GM23338 (cell line): ENCODE results near the gene SEMA3C. TPM values are rescaled to one million over a fixed set of nuclear protein-coding genes. Genes with fewer than 3 reads are reported as not detected.

Experiments
- ATAC-seq: fragments of 200-7000 bp; cut with Tn5 transposase; 3 replicates; pipeline ENCODE4 v1.9.1; 2020
- DNase-seq: peaks from one replicate; pipeline ENCODE4 v3.0.0-alpha.2; 2015; ENCODE audit warnings: low spot score
- H2AFZ ChIP-seq: fragments of 200-600 bp; sonication (generic); 2 replicates; pipeline ENCODE4 v1.8.0; 2016; ENCODE audit warnings: antibody characterized with exemption, mild to moderate bottlenecking, moderate library complexity
- H3F3A ChIP-seq: fragments of 200-600 bp; sonication (generic); replicated peaks from 2 replicates; pipeline ENCODE4 v1.8.0; 2017; ENCODE audit warnings: antibody characterized with exemption, mixed run types, low read depth
- H3K27ac ChIP-seq: fragments of 200-600 bp; sonication (generic); 2 replicates; pipeline ENCODE4 v1.6.1; 2016; ENCODE audit warnings: low read depth
- H3K27me3 ChIP-seq: fragments of 200-600 bp; sonication (generic); 2 replicates; pipeline ENCODE4 v1.8.0; 2016; ENCODE audit warnings: mild to moderate bottlenecking, mixed run types, moderate library complexity; ENCODE audit not compliant: insufficient read depth
- H3K36me3 ChIP-seq: fragments of 200-600 bp; sonication (generic); 2 replicates; pipeline ENCODE4 v1.8.0; 2016; ENCODE audit warnings: mild to moderate bottlenecking; ENCODE audit not compliant: insufficient read depth
- H3K4me1 ChIP-seq: fragments of 200-600 bp; sonication (generic); 2 replicates; pipeline ENCODE4 v1.8.0; 2016; ENCODE audit warnings: mild to moderate bottlenecking, moderate library complexity; ENCODE audit not compliant: insufficient read depth
- H3K4me2 ChIP-seq: fragments of 200-600 bp; sonication (generic); 2 replicates; pipeline ENCODE4 v1.7.1; 2017; ENCODE audit warnings: mixed run types
- H3K4me3 ChIP-seq: fragments of 200-600 bp; sonication (generic); 2 replicates; pipeline ENCODE4 v1.6.1; 2016; ENCODE audit warnings: mixed run types
- H3K79me2 ChIP-seq: fragments of 200-600 bp; sonication (generic); replicated peaks from 2 replicates; pipeline ENCODE4 v1.8.0; 2017; ENCODE audit warnings: mild to moderate bottlenecking; ENCODE audit not compliant: insufficient read depth
- H3K9me2 ChIP-seq: fragments of 200-600 bp; sonication (generic); 2 replicates; pipeline ENCODE4 v1.8.0; 2017; ENCODE audit not compliant: insufficient read depth
- H4K20me1 ChIP-seq: fragments of 200-600 bp; sonication (generic); replicated peaks from 2 replicates; pipeline ENCODE4 v1.8.0; 2017; ENCODE audit warnings: mild to moderate bottlenecking; ENCODE audit not compliant: insufficient read depth
- H3K27ac Mint-ChIP-seq: 2 replicates; pipeline ENCODE4 v1.8.0; 2020; ENCODE audit warnings: inconsistent platforms, mild to moderate bottlenecking, moderate library complexity, mixed read lengths
- H3K27me3 Mint-ChIP-seq: 3 replicates; pipeline ENCODE4 v1.8.0; 2022; ENCODE audit warnings: low read depth, mild to moderate bottlenecking, moderate library complexity, mixed read lengths, inconsistent platforms; ENCODE audit not compliant: insufficient read depth, poor library complexity
- H3K36me3 Mint-ChIP-seq: 3 replicates; pipeline ENCODE4 v1.8.0; 2021; ENCODE audit warnings: low read depth, mild to moderate bottlenecking, inconsistent platforms, moderate library complexity, mixed read lengths
- H3K4me1 Mint-ChIP-seq: 3 replicates; pipeline ENCODE4 v1.8.0; 2020; ENCODE audit warnings: mild to moderate bottlenecking, inconsistent platforms, mixed read lengths
- H3K4me3 Mint-ChIP-seq: 3 replicates; pipeline ENCODE4 v1.8.0; 2021; ENCODE audit warnings: moderate library complexity, mild to moderate bottlenecking, inconsistent platforms, mixed read lengths
- H3K9me3 Mint-ChIP-seq: 3 replicates; pipeline ENCODE4 v1.8.0; 2020; ENCODE audit warnings: moderate library complexity, mild to moderate bottlenecking, inconsistent platforms, mixed read lengths
- CREB1 ChIP-seq: fragments of 250-450 bp; sonication (Bioruptor Pico); IDR thresholded peaks from 2 replicates; pipeline ENCODE4 v1.5.0; 2020; ENCODE audit warnings: low read depth, mild to moderate bottlenecking, moderate library complexity
- CTCF ChIP-seq, 2 experiments: fragments of 200-600 bp in 1 of 2; sonication (generic) in 1 of 2; conservative IDR thresholded peaks; 2 replicates each; pipeline versions ENCODE4 v1.5.1 to v1.6.1; 2016 to 2017; ENCODE audit warnings: antibody characterized with exemption in 2 of 2, low read depth in 2 of 2, mild to moderate bottlenecking in 2 of 2, moderate library complexity in 1 of 2
- JUNB ChIP-seq: IDR thresholded peaks from one replicate; pipeline ENCODE4 v1.6.1; 2016; ENCODE audit warnings: antibody characterized with exemption; ENCODE audit not compliant: unreplicated experiment
- NANOG ChIP-seq: IDR thresholded peaks from 2 replicates; pipeline ENCODE4 v1.6.1; 2016; ENCODE audit warnings: antibody characterized with exemption, borderline replicate concordance
- polyA plus RNA-seq: library from polyadenylated mRNA; unstranded; fragments of >200 nt; fragmentation: Nextera tagmentation; extraction: Ambion mirVana; gene quantifications from 2 replicates; pipeline ENCODE4 v1.2.1, GENCODE V29; 2016
- total RNA-seq: library from RNA; depleted of rRNA; stranded (reverse); fragments of >200 nt; shearing (Covaris generic); gene quantifications from 2 replicates; pipeline ENCODE4 v1.2.3, GENCODE V29; 2014
- TF ChIP-seq, protein P1 (sequence below): fragments of 250-450 bp; sonication (Bioruptor Pico); IDR thresholded peaks from 2 replicates; pipeline ENCODE4 v1.5.0; 2020; ENCODE audit warnings: mild to moderate bottlenecking, moderate library complexity
- TF ChIP-seq, protein P2 (sequence below): IDR thresholded peaks from one replicate; pipeline ENCODE4 v1.6.1; 2018; ENCODE audit warnings: antibody characterized with exemption; ENCODE audit not compliant: unreplicated experiment

SEMA3C gene
- total and polyA plus RNA-seq, 2 experiments from 2014 or later = 1.0 to 3.5 TPM

DNA sequence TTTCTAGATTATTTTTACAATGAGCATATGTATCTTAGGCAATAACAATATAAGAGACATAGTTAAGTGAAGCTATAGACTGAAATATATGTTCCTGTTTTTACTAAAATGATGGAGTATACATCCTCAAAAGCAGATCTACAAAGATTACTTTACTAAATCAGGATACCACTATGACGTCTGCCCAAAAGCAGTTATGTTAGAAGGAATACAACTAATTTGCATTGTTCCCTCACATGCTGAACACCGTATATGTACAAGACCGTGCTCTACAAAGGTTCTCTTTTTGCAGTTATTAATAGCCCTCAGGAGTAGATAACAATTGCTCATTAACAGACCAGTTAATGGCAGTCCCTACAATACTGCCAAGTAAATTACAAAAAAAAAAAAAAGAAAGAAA lies 143.0 kb downstream of the SEMA3C start:
- no peak overlapping the region for H3K27ac ChIP-seq
- no peaks in the 10 kb centered on the region for H3K9me3 Mint-ChIP-seq
- no peak for TF ChIP-seq CREB1 (CRISPR knock-in tag)
- TF ChIP-seq, protein P1, sequence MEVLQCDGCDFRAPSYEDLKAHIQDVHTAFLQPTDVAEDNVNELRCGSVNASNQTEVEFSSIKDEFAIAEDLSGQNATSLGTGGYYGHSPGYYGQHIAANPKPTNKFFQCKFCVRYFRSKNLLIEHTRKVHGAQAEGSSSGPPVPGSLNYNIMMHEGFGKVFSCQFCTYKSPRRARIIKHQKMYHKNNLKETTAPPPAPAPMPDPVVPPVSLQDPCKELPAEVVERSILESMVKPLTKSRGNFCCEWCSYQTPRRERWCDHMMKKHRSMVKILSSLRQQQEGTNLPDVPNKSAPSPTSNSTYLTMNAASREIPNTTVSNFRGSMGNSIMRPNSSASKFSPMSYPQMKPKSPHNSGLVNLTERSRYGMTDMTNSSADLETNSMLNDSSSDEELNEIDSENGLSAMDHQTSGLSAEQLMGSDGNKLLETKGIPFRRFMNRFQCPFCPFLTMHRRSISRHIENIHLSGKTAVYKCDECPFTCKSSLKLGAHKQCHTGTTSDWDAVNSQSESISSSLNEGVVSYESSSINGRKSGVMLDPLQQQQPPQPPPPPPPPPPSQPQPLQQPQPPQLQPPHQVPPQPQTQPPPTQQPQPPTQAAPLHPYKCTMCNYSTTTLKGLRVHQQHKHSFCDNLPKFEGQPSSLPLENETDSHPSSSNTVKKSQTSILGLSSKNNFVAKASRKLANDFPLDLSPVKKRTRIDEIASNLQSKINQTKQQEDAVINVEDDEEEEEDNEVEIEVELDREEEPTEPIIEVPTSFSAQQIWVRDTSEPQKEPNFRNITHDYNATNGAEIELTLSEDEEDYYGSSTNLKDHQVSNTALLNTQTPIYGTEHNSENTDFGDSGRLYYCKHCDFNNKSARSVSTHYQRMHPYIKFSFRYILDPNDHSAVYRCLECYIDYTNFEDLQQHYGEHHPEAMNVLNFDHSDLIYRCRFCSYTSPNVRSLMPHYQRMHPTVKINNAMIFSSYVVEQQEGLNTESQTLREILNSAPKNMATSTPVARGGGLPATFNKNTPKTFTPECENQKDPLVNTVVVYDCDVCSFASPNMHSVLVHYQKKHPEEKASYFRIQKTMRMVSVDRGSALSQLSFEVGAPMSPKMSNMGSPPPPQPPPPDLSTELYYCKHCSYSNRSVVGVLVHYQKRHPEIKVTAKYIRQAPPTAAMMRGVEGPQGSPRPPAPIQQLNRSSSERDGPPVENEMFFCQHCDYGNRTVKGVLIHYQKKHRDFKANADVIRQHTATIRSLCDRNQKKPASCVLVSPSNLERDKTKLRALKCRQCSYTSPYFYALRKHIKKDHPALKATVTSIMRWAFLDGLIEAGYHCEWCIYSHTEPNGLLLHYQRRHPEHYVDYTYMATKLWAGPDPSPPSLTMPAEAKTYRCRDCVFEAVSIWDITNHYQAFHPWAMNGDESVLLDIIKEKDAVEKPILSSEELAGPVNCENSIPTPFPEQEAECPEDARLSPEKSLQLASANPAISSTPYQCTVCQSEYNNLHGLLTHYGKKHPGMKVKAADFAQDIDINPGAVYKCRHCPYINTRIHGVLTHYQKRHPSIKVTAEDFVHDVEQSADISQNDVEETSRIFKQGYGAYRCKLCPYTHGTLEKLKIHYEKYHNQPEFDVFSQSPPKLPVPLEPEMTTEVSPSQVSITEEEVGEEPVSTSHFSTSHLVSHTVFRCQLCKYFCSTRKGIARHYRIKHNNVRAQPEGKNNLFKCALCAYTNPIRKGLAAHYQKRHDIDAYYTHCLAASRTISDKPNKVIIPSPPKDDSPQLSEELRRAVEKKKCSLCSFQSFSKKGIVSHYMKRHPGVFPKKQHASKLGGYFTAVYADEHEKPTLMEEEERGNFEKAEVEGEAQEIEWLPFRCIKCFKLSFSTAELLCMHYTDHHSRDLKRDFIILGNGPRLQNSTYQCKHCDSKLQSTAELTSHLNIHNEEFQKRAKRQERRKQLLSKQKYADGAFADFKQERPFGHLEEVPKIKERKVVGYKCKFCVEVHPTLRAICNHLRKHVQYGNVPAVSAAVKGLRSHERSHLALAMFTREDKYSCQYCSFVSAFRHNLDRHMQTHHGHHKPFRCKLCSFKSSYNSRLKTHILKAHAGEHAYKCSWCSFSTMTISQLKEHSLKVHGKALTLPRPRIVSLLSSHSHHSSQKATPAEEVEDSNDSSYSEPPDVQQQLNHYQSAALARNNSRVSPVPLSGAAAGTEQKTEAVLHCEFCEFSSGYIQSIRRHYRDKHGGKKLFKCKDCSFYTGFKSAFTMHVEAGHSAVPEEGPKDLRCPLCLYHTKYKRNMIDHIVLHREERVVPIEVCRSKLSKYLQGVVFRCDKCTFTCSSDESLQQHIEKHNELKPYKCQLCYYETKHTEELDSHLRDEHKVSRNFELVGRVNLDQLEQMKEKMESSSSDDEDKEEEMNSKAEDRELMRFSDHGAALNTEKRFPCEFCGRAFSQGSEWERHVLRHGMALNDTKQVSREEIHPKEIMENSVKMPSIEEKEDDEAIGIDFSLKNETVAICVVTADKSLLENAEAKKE (CRISPR knock-in tag) = no peak
- TF ChIP-seq NANOG = no peak
- no peak for TF ChIP-seq CTCF (conservative IDR thresholded peaks at IDR 0.05; ENCODE audit: low read depth in 2 of 2)
- TF ChIP-seq, protein P2, sequence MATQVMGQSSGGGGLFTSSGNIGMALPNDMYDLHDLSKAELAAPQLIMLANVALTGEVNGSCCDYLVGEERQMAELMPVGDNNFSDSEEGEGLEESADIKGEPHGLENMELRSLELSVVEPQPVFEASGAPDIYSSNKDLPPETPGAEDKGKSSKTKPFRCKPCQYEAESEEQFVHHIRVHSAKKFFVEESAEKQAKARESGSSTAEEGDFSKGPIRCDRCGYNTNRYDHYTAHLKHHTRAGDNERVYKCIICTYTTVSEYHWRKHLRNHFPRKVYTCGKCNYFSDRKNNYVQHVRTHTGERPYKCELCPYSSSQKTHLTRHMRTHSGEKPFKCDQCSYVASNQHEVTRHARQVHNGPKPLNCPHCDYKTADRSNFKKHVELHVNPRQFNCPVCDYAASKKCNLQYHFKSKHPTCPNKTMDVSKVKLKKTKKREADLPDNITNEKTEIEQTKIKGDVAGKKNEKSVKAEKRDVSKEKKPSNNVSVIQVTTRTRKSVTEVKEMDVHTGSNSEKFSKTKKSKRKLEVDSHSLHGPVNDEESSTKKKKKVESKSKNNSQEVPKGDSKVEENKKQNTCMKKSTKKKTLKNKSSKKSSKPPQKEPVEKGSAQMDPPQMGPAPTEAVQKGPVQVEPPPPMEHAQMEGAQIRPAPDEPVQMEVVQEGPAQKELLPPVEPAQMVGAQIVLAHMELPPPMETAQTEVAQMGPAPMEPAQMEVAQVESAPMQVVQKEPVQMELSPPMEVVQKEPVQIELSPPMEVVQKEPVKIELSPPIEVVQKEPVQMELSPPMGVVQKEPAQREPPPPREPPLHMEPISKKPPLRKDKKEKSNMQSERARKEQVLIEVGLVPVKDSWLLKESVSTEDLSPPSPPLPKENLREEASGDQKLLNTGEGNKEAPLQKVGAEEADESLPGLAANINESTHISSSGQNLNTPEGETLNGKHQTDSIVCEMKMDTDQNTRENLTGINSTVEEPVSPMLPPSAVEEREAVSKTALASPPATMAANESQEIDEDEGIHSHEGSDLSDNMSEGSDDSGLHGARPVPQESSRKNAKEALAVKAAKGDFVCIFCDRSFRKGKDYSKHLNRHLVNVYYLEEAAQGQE = no peak
- no peak for TF ChIP-seq JUNB

More for the DNA sequence above, 143.0 kb downstream of the SEMA3C start:
- Mint-ChIP-seq H3K27ac (no peak overlapping the region), H3K36me3 (no peaks in the 10 kb centered on the region), H3K4me1 (peaks cover 16% of the 10 kb centered on the region), H3K4me3 (no peak overlapping the region), H3K27me3 (no peaks in the 10 kb centered on the region)
- Histone ChIP-seq H4K20me1 (no peaks in the 10 kb centered on the region), H3K4me3 (no peak overlapping the region), H3K36me3 (no peaks in the 10 kb centered on the region), H3K9me2 (no peaks in the 10 kb centered on the region; the same call in 1 of the 2 replicates), H3K27me3 (no peaks in the 10 kb centered on the region), H3F3A (no peaks in the 10 kb centered on the region), H3K79me2 (no peaks in the 10 kb centered on the region), H3K4me2 (no peak overlapping the region), H3K4me1 (peaks cover 4% of the 10 kb centered on the region; the same call in 1 of the 2 replicates), H2AFZ (no peak overlapping the region)
- DNase-seq (no peak), ATAC-seq (no peak)
